Measurements from ENCODE around the gene EMC9.

The EMC9 gene

GRCh38 chr14:24100197-24100981, 41.0 kb downstream of the EMC9 start:
- TF ChIP-seq CTCF (IDR thresholded peaks at IDR 0.05; ENCODE audit: low read depth, low read length) (no peak), POLR2A (IDR thresholded peaks at IDR 0.05; ENCODE audit: extremely low read depth, insufficient read length) (no peak), MYC (IDR thresholded peaks at IDR 0.05; ENCODE audit: low read depth, low read length) (no peak), MAX (IDR thresholded peaks at IDR 0.05; ENCODE audit: low read depth, low read length) (no peak)
- DNase-seq (ENCODE audit: low read depth) = no peak
- H3K4me3 ChIP-seq (ENCODE audit: low read depth, low read length) = no peak overlapping the region

GRCh38 chr14:24098927-24099813, 42.2 kb downstream of the EMC9 start:
- no peak overlapping the region for H3K4me3 ChIP-seq (ENCODE audit: low read depth, low read length)
- TF ChIP-seq MAX (IDR thresholded peaks at IDR 0.05; ENCODE audit: low read depth, low read length) = no peak
- DNase-seq (ENCODE audit: low read depth) = no peak

- DNase-seq (ENCODE audit: low read depth) = no peak
- TF ChIP-seq MYC (IDR thresholded peaks at IDR 0.05; ENCODE audit: low read depth, low read length) = no peak
- no peak for TF ChIP-seq CTCF (IDR thresholded peaks at IDR 0.05; ENCODE audit: low read depth, low read length)
- no peak for TF ChIP-seq MAX (IDR thresholded peaks at IDR 0.05; ENCODE audit: low read depth, low read length)
- TF ChIP-seq POLR2A (IDR thresholded peaks at IDR 0.05; ENCODE audit: extremely low read depth, insufficient read length) = no peak
- no peak overlapping the region for H3K4me3 ChIP-seq (ENCODE audit: low read depth, low read length)
Measured at GRCh38 chr14:24098229-24098926, 43.0 kb downstream of the EMC9 start.

GRCh38 chr14:24096545-24097181, 44.7 kb downstream of the EMC9 start:
- TF ChIP-seq CTCF (IDR thresholded peaks at IDR 0.05; ENCODE audit: low read depth, low read length) (no peak), MAX (IDR thresholded peaks at IDR 0.05; ENCODE audit: low read depth, low read length) (no peak), POLR2A (IDR thresholded peaks at IDR 0.05; ENCODE audit: extremely low read depth, insufficient read length) (no peak), MYC (IDR thresholded peaks at IDR 0.05; ENCODE audit: low read depth, low read length) (no peak)
- no peak overlapping the region for H3K4me3 ChIP-seq (ENCODE audit: low read depth, low read length)
- no peak for DNase-seq (ENCODE audit: low read depth)

GRCh38 chr14:24095271-24096068, 45.9 kb downstream of the EMC9 start:
- peak overlapping the region; percentile 92 for H3K4me3 ChIP-seq (ENCODE audit: low read depth, low read length)
- TF ChIP-seq MAX (IDR thresholded peaks at IDR 0.05; ENCODE audit: low read depth, low read length) (peak; percentile 99), CTCF (IDR thresholded peaks at IDR 0.05; ENCODE audit: low read depth, low read length) (no peak), POLR2A (IDR thresholded peaks at IDR 0.05; ENCODE audit: extremely low read depth, insufficient read length) (peak; percentile 83), MYC (IDR thresholded peaks at IDR 0.05; ENCODE audit: low read depth, low read length) (peak; percentile 96)
- DNase-seq (ENCODE audit: low read depth) = peak; percentile 90

Measured in NB4 (cell line).